ENCODE data around the gene ARHGEF28. TPM values are rescaled to one million over a fixed set of nuclear protein-coding genes. Genes with fewer than 3 reads are reported as not detected.

The ARHGEF28 gene
- total RNA-seq, 1 donor from 2014 or later, result 14.4 TPM

GRCh38 chr5:73728493-73729273, 102.7 kb downstream of the ARHGEF28 start:
- ATAC-seq (peak; percentile 63), DNase-seq (ENCODE audit: low spot score) (no peak)

- DNase-seq (ENCODE audit: low spot score), result no peak
- ATAC-seq, result peak; percentile 60
Observed at GRCh38 chr5:73729329-73729728, 103.3 kb downstream of the ARHGEF28 start.

DNA sequence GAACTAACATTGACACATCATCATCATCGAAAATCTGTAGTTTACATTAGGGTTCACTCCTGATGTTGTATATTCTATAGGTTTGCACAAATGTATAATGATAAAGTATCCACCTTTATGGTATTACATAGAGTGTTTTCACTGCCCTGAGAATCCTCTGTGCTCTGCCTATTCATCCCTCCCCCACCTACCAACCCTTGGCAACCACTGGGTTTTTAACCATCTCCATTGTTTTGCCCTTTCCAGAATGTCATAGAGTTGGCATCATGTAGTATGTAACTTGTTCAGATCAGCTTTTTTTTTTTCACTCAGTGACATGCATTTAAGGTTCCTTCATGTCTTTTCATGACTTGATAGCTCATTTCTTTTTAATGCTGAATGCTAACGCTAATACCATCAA, 106.0 kb downstream of the ARHGEF28 start:
- no peak for ATAC-seq
- no peak for DNase-seq (ENCODE audit: low spot score)

DNA sequence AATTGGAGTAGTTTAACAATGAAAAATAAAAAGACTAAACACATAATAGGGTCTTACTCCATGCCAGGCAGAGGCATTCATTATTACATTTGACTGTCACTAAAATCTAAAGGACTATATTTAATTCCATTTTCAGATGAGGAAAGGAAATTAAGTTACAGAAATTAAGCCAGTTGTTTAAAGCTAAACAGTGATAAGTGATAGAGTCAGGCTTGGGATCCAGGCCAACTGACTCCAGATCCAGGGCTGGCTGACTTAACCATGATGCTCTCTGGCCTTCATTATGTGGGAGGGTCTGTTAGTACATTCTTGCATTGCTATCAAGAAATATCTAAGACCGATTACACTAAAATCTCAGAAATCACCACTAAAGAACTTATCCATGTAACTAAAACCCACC, 107.2 kb downstream of the ARHGEF28 start:
- DNase-seq (ENCODE audit: low spot score), result no peak
- ATAC-seq, result no peak

- DNase-seq (ENCODE audit: low spot score) (no peak), ATAC-seq (no peak)
Observed at GRCh38 chr5:73735032-73735734, 109.2 kb downstream of the ARHGEF28 start.

DNA sequence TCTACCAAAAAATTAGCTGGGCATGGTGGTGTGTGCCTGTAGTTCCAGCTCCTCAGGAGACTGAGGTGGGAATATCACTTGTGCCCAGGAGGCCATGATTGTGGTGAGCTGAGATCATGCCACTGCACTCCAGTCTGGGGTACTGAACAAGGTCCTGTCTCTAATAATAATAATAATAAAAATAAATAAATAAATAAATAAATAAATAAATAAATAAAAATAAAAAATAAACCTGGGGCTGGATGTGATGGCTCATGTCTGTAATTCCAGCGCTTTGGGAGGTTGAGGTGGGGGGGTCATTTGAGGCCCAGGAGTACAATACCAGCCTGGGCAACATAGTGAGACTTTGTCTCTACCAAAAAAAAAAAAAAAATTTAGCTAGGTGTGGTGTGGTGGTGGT, 113.7 kb downstream of the ARHGEF28 start:
- no peak for DNase-seq (ENCODE audit: low spot score)
- ATAC-seq, result no peak

DNA sequence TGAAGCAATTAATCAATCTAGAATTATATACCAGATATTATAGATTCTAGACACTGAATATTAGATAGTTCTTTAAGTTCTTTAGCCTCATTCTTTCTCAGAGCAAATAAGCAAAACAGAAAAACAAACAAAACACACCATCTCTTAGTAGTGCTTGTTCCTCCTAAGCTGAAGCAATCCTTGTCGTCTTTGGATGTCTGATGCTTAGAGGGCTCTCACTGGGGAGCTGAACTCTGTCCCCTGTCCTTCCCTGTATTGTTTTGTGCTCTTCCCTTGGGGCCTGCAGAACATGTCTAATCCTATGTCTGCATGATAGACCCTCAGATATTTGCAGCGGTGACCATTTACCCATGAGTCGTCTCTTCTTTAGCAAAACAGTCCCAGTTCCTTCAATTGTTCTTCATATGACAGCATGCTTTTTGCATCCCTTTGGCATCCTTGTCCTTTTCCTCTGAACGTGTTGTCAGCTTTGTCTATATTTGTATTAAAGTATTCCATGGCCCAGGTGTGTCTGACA, 114.3 kb downstream of the ARHGEF28 start:
- DNase-seq (ENCODE audit: low spot score) (no peak), ATAC-seq (no peak)

DNA sequence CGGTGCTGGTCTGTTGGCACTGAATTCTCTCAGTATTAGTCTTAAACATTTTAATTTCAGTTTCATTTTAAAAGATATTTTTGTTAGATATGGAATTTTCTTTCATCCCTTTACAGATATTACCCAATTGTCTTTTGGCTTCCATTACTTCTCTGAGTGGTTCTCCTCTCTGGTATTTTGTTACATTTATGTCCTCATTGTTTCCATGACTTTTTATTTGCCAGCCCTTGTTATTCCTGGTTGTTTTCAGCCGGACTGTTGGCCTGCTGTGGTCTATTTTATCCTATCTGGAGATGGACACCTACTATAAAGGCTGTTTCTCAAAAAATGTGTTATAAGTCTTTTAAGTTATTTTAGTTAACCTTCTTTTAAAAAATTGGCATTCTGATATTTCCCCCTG, 117.2 kb downstream of the ARHGEF28 start:
- ATAC-seq, result no peak
- DNase-seq (ENCODE audit: low spot score), result no peak

DNA sequence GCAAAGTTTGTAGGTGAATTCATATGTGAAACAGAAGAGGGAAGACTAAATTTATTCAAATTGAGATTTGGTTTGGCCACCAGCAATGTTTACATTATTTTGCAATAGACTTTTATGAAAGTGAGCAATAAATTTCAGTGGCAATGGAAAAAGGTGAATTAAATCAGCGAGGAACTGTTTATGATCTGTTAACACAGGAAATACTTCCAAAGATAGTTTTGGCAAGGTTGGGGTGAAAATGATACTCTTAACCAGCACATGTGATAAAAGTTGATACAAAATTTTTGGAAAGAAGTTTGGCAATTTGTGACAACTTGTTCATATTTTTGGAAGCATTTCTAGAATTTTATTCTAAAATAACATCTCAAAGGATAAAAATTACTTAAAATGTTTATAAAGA, 119.8 kb downstream of the ARHGEF28 start:
- DNase-seq (ENCODE audit: low spot score) (no peak), ATAC-seq (peak; percentile 23)

GRCh38 chr5:73746608-73747007, 120.6 kb downstream of the ARHGEF28 start:
- ATAC-seq (no peak), DNase-seq (ENCODE audit: low spot score) (no peak)

- DNase-seq (ENCODE audit: low spot score), result no peak
- no peak for ATAC-seq
Observed at GRCh38 chr5:73747696-73748380, 121.8 kb downstream of the ARHGEF28 start.

DNA sequence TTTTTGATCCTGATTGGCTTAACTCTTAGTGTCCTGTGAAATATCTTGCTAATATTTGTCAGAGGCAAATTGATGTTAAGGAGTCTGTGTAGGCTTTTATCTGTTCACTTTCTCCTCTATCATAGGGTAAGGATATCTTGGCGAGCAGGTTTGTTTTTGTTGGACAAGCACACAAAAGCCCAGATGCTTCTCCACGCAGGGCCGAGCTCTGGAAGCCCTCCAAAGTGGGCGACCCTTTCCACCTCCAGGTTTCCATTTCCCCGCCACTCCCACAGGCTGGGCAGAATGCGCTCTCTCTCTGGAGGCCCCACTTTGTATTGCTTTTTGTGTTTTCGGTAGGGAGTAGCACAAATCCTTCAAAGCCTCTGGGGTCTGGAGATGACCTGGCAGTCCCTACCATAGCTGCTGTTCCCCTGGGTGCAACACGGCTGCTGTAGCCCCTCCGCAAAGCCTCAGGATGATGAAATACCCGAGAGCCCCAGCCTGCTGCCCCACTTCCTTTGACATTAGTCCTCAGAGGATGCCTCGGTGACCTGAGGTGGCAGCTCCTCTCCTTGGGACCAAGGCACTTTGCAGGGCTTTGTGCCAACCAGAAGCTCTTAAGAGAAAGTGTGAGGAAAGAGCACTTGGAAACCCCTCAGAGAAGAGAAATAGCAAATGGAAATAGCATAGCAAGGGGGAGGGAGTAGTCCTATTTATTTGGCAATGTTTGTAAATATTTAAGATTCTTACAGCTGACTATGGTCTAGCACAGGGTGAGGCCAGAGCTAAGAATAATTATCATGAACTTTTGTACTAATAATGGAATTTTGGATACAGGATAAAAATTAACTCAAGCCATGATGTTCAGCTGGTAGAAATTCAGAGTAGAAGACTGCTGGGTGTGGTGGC, 122.8 kb downstream of the ARHGEF28 start:
- no peak for DNase-seq (ENCODE audit: low spot score)
- peak; percentile 36 for ATAC-seq

DNA sequence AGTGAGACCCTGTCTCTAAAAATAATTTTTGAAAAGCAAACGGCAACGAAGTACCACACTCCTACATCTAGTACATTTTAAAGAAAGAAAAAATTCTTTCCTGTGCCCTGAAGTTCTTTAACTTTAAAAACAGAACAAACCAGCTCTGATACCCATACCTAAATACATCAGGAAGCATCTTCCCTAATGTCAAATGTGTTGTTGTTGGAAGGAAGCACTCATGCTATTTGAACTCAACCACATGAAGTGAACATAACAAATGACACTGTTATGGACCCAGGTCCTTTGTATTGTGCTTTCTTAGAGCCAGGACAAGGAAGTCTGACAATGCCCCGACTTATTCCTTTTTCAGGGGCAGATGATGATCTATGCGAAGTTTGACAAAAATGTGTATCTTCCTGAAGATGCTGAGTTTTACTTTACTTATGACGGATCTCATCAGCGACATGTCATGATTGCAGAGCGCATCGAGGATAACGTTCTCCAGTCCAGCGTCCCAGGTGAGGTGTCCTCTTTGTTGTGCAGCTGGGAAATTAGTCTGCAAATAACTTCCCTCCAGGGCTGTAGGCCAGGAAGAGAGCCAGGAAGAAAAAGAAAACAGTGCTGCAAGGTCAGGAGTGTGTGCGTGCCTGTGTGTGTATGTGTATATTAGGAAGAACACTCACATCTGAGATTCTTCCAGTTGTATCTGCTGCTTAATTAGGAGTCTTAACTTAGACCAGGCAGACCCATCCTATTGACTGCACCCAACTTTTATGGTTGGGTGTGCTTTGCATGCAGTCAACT, 123.7 kb downstream of the ARHGEF28 start:
- no peak for DNase-seq (ENCODE audit: low spot score)
- ATAC-seq, result no peak

DNA sequence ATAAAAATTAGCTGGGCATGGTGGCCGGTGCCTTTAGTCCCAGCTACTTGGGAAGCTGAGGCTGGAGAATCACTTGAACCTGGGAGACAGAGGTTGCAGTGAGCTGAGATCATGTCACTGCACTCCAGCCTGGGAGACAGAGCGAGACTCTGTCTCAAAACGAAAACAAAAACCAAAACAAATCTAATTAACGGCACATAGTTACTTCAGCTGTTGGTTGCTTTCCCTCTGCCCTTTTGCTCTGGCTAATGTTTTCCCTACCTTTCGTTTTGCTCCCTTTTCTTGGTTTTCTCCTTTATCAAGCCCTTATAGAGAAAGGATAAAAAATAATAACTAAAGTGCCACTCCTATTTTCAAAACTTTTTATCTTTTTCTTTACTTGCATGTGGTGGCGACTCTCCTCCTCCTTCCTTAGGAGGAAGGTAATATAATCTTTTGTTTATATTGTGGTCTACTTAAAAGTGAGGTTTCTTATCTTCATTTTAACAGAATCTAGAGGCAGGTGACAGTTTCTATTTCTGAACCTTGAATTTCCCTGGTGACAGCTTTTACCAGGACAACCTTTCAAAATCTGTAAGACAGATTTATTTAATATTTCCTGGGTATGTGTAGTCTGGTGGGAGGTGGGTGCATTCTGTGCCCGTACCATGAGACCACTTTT, 125.4 kb downstream of the ARHGEF28 start:
- DNase-seq (ENCODE audit: low spot score) (no peak), ATAC-seq (no peak)

DNA sequence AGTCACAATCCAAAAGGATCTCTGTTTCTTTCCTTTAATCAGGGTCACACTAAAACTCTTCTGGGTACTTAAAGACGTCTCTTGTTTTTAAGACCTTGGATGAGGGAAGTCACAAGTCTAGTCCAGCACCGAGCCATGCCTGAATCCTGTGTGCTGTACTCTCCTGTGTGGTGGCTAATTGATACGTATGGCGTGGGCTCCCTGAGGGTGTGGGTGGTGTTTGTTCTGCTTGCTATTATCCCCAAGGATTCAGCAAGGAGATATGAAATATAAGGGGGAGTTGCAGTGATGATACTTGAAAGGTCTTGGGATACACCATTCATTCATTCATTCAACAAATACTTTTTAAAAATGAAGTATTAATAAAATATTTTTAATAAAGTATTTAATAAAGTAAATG, 128.3 kb downstream of the ARHGEF28 start:
- ATAC-seq, result no peak
- DNase-seq (ENCODE audit: low spot score), result no peak

DNA sequence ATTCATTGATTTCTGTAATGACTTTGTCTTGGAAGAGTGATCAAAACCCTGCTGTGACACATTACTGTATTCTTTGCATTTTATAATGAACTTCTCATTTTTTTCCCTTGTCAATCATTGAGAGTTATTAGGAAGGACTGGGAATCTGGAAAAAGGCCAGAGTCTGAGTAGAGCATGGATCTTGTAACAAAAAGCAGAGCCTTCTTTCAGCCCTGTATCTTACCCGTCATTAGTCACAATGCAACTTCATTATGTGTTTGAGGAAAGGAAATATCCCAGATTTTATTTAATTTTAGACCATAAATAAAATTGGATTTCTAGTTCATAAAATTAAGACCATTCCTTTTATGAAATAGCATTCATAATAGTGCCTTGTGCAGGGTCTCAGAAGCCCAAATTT, 131.4 kb downstream of the ARHGEF28 start:
- DNase-seq (ENCODE audit: low spot score), result no peak
- ATAC-seq, result no peak

- no peak for ATAC-seq
- DNase-seq (ENCODE audit: low spot score), result no peak
Observed at GRCh38 chr5:73759771-73760170, 133.8 kb downstream of the ARHGEF28 start.

- DNase-seq (ENCODE audit: low spot score), result peak; percentile 86
- peak; percentile 89 for ATAC-seq
Observed at GRCh38 chr5:73763300-73764032, 137.5 kb downstream of the ARHGEF28 start.

DNA sequence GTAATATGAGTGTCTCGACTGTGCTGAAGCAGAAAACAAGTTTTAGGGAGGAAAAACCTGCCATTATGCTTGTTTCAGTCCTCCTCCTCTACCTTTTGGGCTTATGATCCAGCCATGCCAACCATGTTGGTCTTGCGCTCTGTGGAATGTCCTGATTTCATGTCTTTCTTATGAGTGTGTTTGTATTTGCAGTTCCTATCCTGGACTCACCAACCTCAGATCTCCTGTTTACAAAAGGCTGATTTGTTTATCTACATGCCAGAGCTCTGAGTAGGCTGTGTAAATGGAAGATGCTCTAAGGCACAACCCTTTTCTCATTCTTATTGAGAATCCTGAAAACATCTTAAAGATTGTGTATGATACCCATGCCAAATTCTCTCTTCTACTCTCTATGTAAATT, 138.6 kb downstream of the ARHGEF28 start:
- DNase-seq (ENCODE audit: low spot score) (no peak), ATAC-seq (no peak)

All from left lobe of liver (tissue), 2 donors.